ENCODE data around the gene GNG8. TPM values are rescaled to one million over a fixed set of nuclear protein-coding genes. Genes with fewer than 3 reads are reported as not detected.

The GNG8 gene
- total RNA-seq, 4 donors from 2014 or later: not detected

DNA sequence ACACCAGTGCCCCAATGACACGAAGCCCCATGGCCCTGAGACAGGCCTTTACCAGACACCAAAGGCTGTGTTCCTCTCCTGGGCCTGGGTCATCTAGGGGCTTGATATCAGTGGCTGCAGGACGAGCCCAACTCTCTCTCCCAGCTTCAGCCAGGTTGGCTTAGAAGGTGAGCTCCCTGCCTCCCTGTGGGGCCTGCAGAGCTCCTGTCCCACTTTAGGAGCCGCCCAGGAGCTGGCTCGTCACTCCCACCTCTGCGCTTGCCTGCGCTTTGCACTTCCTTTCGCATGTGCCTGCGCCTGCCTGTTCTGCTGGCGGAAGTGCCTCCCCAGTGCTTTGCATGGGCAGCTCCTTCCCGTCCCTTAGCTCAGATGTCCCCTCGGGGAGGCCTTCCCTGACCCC, 30.0 kb downstream of the GNG8 start:
- Histone ChIP-seq H3K9me3 (no peaks in the 10 kb centered on the region), H3K4me3 (no peak overlapping the region), H3K36me3 (peaks cover 0 to 53% (median 0%) of the 10 kb centered on the region in 3 donors), H3K4me1 (peaks cover 0 to 30% (median 8%) of the 10 kb centered on the region in 4 donors), H3K27ac (no peak overlapping the region), H3K27me3 (no peaks in the 10 kb centered on the region)
- DNase-seq: peak in 1 of 3 donors; percentile 15
- no peak for TF ChIP-seq POLR2A (IDR thresholded peaks at IDR 0.05)
- TF ChIP-seq, protein P1, sequence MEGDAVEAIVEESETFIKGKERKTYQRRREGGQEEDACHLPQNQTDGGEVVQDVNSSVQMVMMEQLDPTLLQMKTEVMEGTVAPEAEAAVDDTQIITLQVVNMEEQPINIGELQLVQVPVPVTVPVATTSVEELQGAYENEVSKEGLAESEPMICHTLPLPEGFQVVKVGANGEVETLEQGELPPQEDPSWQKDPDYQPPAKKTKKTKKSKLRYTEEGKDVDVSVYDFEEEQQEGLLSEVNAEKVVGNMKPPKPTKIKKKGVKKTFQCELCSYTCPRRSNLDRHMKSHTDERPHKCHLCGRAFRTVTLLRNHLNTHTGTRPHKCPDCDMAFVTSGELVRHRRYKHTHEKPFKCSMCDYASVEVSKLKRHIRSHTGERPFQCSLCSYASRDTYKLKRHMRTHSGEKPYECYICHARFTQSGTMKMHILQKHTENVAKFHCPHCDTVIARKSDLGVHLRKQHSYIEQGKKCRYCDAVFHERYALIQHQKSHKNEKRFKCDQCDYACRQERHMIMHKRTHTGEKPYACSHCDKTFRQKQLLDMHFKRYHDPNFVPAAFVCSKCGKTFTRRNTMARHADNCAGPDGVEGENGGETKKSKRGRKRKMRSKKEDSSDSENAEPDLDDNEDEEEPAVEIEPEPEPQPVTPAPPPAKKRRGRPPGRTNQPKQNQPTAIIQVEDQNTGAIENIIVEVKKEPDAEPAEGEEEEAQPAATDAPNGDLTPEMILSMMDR (IDR thresholded peaks at IDR 0.05): no peak

- peaks cover 0 to 52% (median 0%) of the 10 kb centered on the region in 3 donors for H3K36me3 ChIP-seq
- DNase-seq: peak in 1 of 3 donors; percentile 8
- H3K27ac ChIP-seq: no peak overlapping the region
- no peak for TF ChIP-seq POLR2A (IDR thresholded peaks at IDR 0.05)
- TF ChIP-seq, protein P1 (IDR thresholded peaks at IDR 0.05): no peak
- no peaks in the 10 kb centered on the region for H3K9me3 ChIP-seq
- H3K4me3 ChIP-seq: no peak overlapping the region
- peaks cover 0 to 30% (median 5%) of the 10 kb centered on the region in 4 donors for H3K4me1 ChIP-seq
- H3K27me3 ChIP-seq: no peaks in the 10 kb centered on the region
Measured at GRCh38 chr19:46605356-46605821, 30.6 kb downstream of the GNG8 start.

GRCh38 chr19:46604781-46605355, 31.1 kb downstream of the GNG8 start:
- Histone ChIP-seq H3K9me3 (no peaks in the 10 kb centered on the region), H3K27ac (no peak overlapping the region), H3K36me3 (peaks cover 0 to 47% (median 0%) of the 10 kb centered on the region in 3 donors), H3K4me3 (no peak overlapping the region), H3K27me3 (no peaks in the 10 kb centered on the region), H3K4me1 (peaks cover 0 to 30% (median 5%) of the 10 kb centered on the region in 4 donors)
- DNase-seq: peak in 1 of 3 donors; percentile 11
- TF ChIP-seq, protein P1 (IDR thresholded peaks at IDR 0.05): no peak
- no peak for TF ChIP-seq POLR2A (IDR thresholded peaks at IDR 0.05)

GRCh38 chr19:46603752-46604231, 32.2 kb downstream of the GNG8 start:
- DNase-seq: peak in 1 of 3 donors; percentile 11
- Histone ChIP-seq H3K4me1 (peaks cover 0 to 30% (median 5%) of the 10 kb centered on the region in 4 donors), H3K36me3 (peaks cover 0 to 36% (median 0%) of the 10 kb centered on the region in 3 donors), H3K4me3 (peak overlapping the region in 2 of 4 donors; percentile 99 to 100), H3K27me3 (no peaks in the 10 kb centered on the region), H3K27ac (peak overlapping the region; percentile 89 to 97 (median 94)), H3K9me3 (no peaks in the 10 kb centered on the region)
- no peak for TF ChIP-seq POLR2A (IDR thresholded peaks at IDR 0.05)
- TF ChIP-seq, protein P1 (IDR thresholded peaks at IDR 0.05): no peak

GRCh38 chr19:46603195-46603637, 32.8 kb downstream of the GNG8 start:
- peak; percentile 12 to 89 (median 87) for DNase-seq
- Histone ChIP-seq H3K4me3 (peak overlapping the region; percentile 82 to 100 (median 99)), H3K27me3 (no peaks in the 10 kb centered on the region)

More at GRCh38 chr19:46603195-46603637, 32.8 kb downstream of the GNG8 start:
- TF ChIP-seq, protein P1 (IDR thresholded peaks at IDR 0.05): no peak
- TF ChIP-seq POLR2A (IDR thresholded peaks at IDR 0.05): peak; percentile 68 to 91
- H3K9me3 ChIP-seq: no peaks in the 10 kb centered on the region
- peaks cover 0 to 30% (median 5%) of the 10 kb centered on the region in 4 donors for H3K4me1 ChIP-seq
- peaks cover 0 to 30% (median 0%) of the 10 kb centered on the region in 3 donors for H3K36me3 ChIP-seq
- peak overlapping the region; percentile 89 to 97 (median 94) for H3K27ac ChIP-seq

All from Peyer's patch (tissue), 4 donors.